Measurements from ENCODE around the gene SOX14.

Gene SOX14

GRCh38 chr3:137778941-137779340, 14.8 kb downstream of the SOX14 start:
- Histone ChIP-seq H4K20me1 (ENCODE audit: insufficient read depth, low read length) (no peaks in the 10 kb centered on the region), H3K36me3 (ENCODE audit: insufficient read depth, low read length) (no peaks in the 10 kb centered on the region), H3F3A (ENCODE audit: insufficient read depth, low read length) (no peaks in the 10 kb centered on the region), H3K79me2 (ENCODE audit: insufficient read depth, low read length) (no peaks in the 10 kb centered on the region), H3K4me2 (ENCODE audit: low read length) (no peak overlapping the region), H2AFZ (ENCODE audit: low read length) (no peak overlapping the region), H3K9me2 (ENCODE audit: low read depth, low read length) (no peaks in the 10 kb centered on the region), H3K27me3 (ENCODE audit: insufficient read depth, low read length) (no peaks in the 10 kb centered on the region), H3K9ac (ENCODE audit: low read length) (no peak overlapping the region), H3K9me3 (ENCODE audit: low read length) (no peaks in the 10 kb centered on the region), H3K4me3 (ENCODE audit: low read depth, low read length, poor library complexity, severe bottlenecking) (no peak overlapping the region), H3K4me1 (ENCODE audit: insufficient read depth, low read length, severe bottlenecking) (no peaks in the 10 kb centered on the region), H3K27ac (ENCODE audit: low read depth, low read length, poor library complexity, severe bottlenecking) (no peak overlapping the region)
- TF ChIP-seq, protein P1, sequence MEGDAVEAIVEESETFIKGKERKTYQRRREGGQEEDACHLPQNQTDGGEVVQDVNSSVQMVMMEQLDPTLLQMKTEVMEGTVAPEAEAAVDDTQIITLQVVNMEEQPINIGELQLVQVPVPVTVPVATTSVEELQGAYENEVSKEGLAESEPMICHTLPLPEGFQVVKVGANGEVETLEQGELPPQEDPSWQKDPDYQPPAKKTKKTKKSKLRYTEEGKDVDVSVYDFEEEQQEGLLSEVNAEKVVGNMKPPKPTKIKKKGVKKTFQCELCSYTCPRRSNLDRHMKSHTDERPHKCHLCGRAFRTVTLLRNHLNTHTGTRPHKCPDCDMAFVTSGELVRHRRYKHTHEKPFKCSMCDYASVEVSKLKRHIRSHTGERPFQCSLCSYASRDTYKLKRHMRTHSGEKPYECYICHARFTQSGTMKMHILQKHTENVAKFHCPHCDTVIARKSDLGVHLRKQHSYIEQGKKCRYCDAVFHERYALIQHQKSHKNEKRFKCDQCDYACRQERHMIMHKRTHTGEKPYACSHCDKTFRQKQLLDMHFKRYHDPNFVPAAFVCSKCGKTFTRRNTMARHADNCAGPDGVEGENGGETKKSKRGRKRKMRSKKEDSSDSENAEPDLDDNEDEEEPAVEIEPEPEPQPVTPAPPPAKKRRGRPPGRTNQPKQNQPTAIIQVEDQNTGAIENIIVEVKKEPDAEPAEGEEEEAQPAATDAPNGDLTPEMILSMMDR (IDR thresholded peaks at IDR 0.05; ENCODE audit: low read length), result no peak
- no peak for TF ChIP-seq EZH2 (IDR thresholded peaks at IDR 0.05; ENCODE audit: borderline replicate concordance, low read length)

GRCh38 chr3:137787529-137787928, 23.4 kb downstream of the SOX14 start:
- Histone ChIP-seq H2AFZ (ENCODE audit: low read length) (no peak overlapping the region), H3K79me2 (ENCODE audit: insufficient read depth, low read length) (no peaks in the 10 kb centered on the region), H3K9ac (ENCODE audit: low read length) (no peak overlapping the region), H3K9me3 (ENCODE audit: low read length) (no peaks in the 10 kb centered on the region), H3K4me1 (ENCODE audit: insufficient read depth, low read length, severe bottlenecking) (no peaks in the 10 kb centered on the region), H3F3A (ENCODE audit: insufficient read depth, low read length) (no peaks in the 10 kb centered on the region), H3K27me3 (ENCODE audit: insufficient read depth, low read length) (no peaks in the 10 kb centered on the region; the same call in 1 of the 2 replicates), H3K9me2 (ENCODE audit: low read depth, low read length) (no peaks in the 10 kb centered on the region), H3K36me3 (ENCODE audit: insufficient read depth, low read length) (no peaks in the 10 kb centered on the region), H3K4me3 (ENCODE audit: low read depth, low read length, poor library complexity, severe bottlenecking) (no peak overlapping the region), H4K20me1 (ENCODE audit: insufficient read depth, low read length) (no peaks in the 10 kb centered on the region), H3K27ac (ENCODE audit: low read depth, low read length, poor library complexity, severe bottlenecking) (no peak overlapping the region), H3K4me2 (ENCODE audit: low read length) (no peak overlapping the region)
- TF ChIP-seq, protein P1 (IDR thresholded peaks at IDR 0.05; ENCODE audit: low read length), result no peak
- no peak for TF ChIP-seq EZH2 (IDR thresholded peaks at IDR 0.05; ENCODE audit: borderline replicate concordance, low read length)

GRCh38 chr3:137789236-137789635, 25.1 kb downstream of the SOX14 start:
- no peaks in the 10 kb centered on the region; the same call in 1 of the 2 replicates for H3K27me3 ChIP-seq (ENCODE audit: insufficient read depth, low read length)
- H3K9me2 ChIP-seq (ENCODE audit: low read depth, low read length), result no peaks in the 10 kb centered on the region
- no peak overlapping the region for H3K4me2 ChIP-seq (ENCODE audit: low read length)
- H3F3A ChIP-seq (ENCODE audit: insufficient read depth, low read length), result no peaks in the 10 kb centered on the region
- no peaks in the 10 kb centered on the region for H3K36me3 ChIP-seq (ENCODE audit: insufficient read depth, low read length)
- H3K9ac ChIP-seq (ENCODE audit: low read length), result no peak overlapping the region
- H3K9me3 ChIP-seq (ENCODE audit: low read length), result no peaks in the 10 kb centered on the region
- H3K4me1 ChIP-seq (ENCODE audit: insufficient read depth, low read length, severe bottlenecking), result no peaks in the 10 kb centered on the region
- TF ChIP-seq EZH2 (IDR thresholded peaks at IDR 0.05; ENCODE audit: borderline replicate concordance, low read length), result no peak
- TF ChIP-seq, protein P1 (IDR thresholded peaks at IDR 0.05; ENCODE audit: low read length), result no peak
- H2AFZ ChIP-seq (ENCODE audit: low read length), result no peak overlapping the region
- H4K20me1 ChIP-seq (ENCODE audit: insufficient read depth, low read length), result no peaks in the 10 kb centered on the region
- no peak overlapping the region for H3K4me3 ChIP-seq (ENCODE audit: low read depth, low read length, poor library complexity, severe bottlenecking)
- no peak overlapping the region for H3K27ac ChIP-seq (ENCODE audit: low read depth, low read length, poor library complexity, severe bottlenecking)
- no peaks in the 10 kb centered on the region for H3K79me2 ChIP-seq (ENCODE audit: insufficient read depth, low read length)

Data from OCI-LY1 (cell line).